Renal cortex interstitium (tissue), 11 donors: Measurements from ENCODE around the gene ZNF343. TPM values are rescaled to one million over a fixed set of nuclear protein-coding genes. Genes with fewer than 3 reads are reported as not detected.

Experiments used
- DNase-seq, 11 donors: peaks; one replicate each; pipeline ENCODE4 v3.0.0-alpha.2; 2013; ENCODE audit warnings: low read depth in 9 of 11, low spot score in 4 of 11; ENCODE audit errors: extremely low read depth in 1 of 11
- polyA plus RNA-seq, 3 donors: library from polyadenylated mRNA; unstranded; fragments of 120-200 nt; gene quantifications; one replicate each; pipeline ENCODE4 v1.2.1, GENCODE V29; 2013; ENCODE audit not compliant: insufficient read length in 3 of 3

The ZNF343 gene
- polyA plus RNA-seq, 3 donors: 14.0 to 17.5 (median 16.0) TPM

GRCh38 chr20:2485661-2486060 lies 23.1 kb downstream of the ZNF343 start:
- DNase-seq: no peak

GRCh38 chr20:2485080-2485479 lies 23.6 kb downstream of the ZNF343 start:
- DNase-seq: no peak

- DNase-seq: no peak
Measured at GRCh38 chr20:2483504-2483903, 25.2 kb downstream of the ZNF343 start.

- DNase-seq: no peak
Measured at GRCh38 chr20:2480381-2480780, 28.3 kb downstream of the ZNF343 start.

- DNase-seq: no peak
Measured at GRCh38 chr20:2476742-2477615, 31.7 kb downstream of the ZNF343 start.

- no peak for DNase-seq
Measured at GRCh38 chr20:2475850-2476741, 32.6 kb downstream of the ZNF343 start.

GRCh38 chr20:2473516-2473915 lies 35.2 kb downstream of the ZNF343 start:
- no peak for DNase-seq

- peak; percentile 95 to 99 (median 97) for DNase-seq
Measured at GRCh38 chr20:2470423-2471193, 38.1 kb downstream of the ZNF343 start, which contains the start of gene SNRPB. SNRPB (minus strand) TSS chr20:2470789; CDS start chr20:2470690, 99 bp downstream.

- peak in 10 of 11 donors; percentile 19 to 44 (median 31) for DNase-seq
Measured at GRCh38 chr20:2469991-2470422, 38.7 kb downstream of the ZNF343 start.

GRCh38 chr20:2468581-2469407 lies 39.9 kb downstream of the ZNF343 start:
- no peak for DNase-seq

GRCh38 chr20:2467412-2467811 lies 41.3 kb downstream of the ZNF343 start:
- no peak for DNase-seq

- DNase-seq: no peak
Measured at GRCh38 chr20:2465100-2465499, 43.6 kb downstream of the ZNF343 start.

GRCh38 chr20:2463616-2464365 lies 44.9 kb downstream of the ZNF343 start:
- DNase-seq: no peak

GRCh38 chr20:2462484-2462883 lies 46.2 kb downstream of the ZNF343 start:
- DNase-seq: no peak

- DNase-seq: no peak
Measured at GRCh38 chr20:2460752-2461424, 47.8 kb downstream of the ZNF343 start.

- DNase-seq: no peak
Measured at GRCh38 chr20:2459981-2460751, 48.5 kb downstream of the ZNF343 start.
